Transverse colon (tissue), 3 donors: ENCODE data around the gene KYNU.

Experiments
- CTCF ChIP-seq, 5 experiments: fragments of 200-600 bp in 3 of 5; fragments of 450-650 bp in 2 of 5; sonication (generic) in 3 of 5; IDR thresholded peaks; 1 replicate in 2 of 5; 2 replicates in 3 of 5; pipeline ENCODE4 v1.5.1; 2016 to 2017; ENCODE audit warnings: antibody characterized with exemption in 5 of 5, inconsistent platforms in 3 of 5, mild to moderate bottlenecking in 2 of 5, moderate library complexity in 1 of 5
- EP300 ChIP-seq: sonication (generic); formaldehyde crosslinking; IDR thresholded peaks from one replicate; pipeline ENCODE4 v1.6.1; 2017; ENCODE audit warnings: antibody characterized with exemption, low read depth
- POLR2A ChIP-seq: fragments of 450-650 bp; IDR thresholded peaks from one replicate; pipeline ENCODE4 v1.6.1; 2016; ENCODE audit warnings: antibody characterized with exemption, mild to moderate bottlenecking, moderate library complexity

GRCh38 chr2:143051465-143051864, 174.0 kb downstream of the KYNU start:
- TF ChIP-seq CTCF (IDR thresholded peaks at IDR 0.05), result no peak
- TF ChIP-seq EP300, result no peak
- TF ChIP-seq POLR2A, result no peak
